Glomerular visceral epithelial cell (primary cell): ENCODE results near the gene CNGB1.
A peak's percentile ranks its signal among the peaks of the same experiment; 100 is the strongest.
"Not testable (repeated sequence)": the region's sequence is repeated elsewhere in the genome, so short reads cannot be mapped to it uniquely, and the experiment has no call there.

Source experiments
- DNase-seq: peaks from one replicate; pipeline ENCODE4 v3.0.0-alpha.2; 2016; ENCODE audit errors: extremely low spot score

CNGB1 gene

DNA sequence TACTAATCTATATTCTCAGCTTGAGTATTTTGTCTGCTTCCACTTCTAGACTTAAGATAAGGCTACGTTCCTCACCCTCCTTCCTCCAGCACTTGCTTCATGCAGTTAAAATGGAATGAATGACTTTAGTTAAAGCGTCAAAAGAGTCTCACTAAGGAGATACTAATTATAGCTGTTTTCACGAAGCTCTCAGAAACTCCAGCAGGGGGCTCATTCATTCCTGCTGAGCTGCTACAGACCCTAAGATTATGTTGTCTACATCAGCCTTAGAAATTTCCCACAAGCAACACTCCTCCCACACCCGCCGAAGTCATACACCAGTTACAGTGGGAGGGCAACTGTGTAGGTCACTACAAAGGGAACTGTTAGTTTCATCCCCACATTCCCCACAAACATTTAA, 111.6 kb downstream of the CNGB1 start:
- DNase-seq: peak; percentile 64

DNA sequence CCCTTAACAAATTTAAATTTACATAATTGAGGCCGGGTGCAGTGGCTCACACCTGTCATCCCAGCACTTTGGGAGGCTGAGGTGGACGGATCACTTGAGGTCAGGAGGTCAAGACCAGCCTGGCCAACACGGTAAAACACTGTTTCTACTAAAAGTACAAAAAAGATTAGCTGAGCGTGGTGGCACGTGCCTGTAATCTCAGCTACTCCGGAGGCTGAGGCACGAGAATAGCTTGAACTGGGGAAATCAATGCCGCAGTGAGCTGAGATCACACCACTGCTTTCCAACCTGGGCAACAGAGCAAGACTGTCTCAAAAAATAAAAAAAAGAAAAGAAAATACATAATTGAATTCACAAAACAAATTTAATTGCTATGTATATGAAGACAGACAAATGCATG, 112.3 kb downstream of the CNGB1 start:
- DNase-seq: no peak

GRCh38 chr16:57857991-57858390, 112.9 kb downstream of the CNGB1 start:
- DNase-seq: not testable (repeated sequence)

- no peak for DNase-seq
Observed at GRCh38 chr16:57855188-57855587, 115.7 kb downstream of the CNGB1 start.

DNA sequence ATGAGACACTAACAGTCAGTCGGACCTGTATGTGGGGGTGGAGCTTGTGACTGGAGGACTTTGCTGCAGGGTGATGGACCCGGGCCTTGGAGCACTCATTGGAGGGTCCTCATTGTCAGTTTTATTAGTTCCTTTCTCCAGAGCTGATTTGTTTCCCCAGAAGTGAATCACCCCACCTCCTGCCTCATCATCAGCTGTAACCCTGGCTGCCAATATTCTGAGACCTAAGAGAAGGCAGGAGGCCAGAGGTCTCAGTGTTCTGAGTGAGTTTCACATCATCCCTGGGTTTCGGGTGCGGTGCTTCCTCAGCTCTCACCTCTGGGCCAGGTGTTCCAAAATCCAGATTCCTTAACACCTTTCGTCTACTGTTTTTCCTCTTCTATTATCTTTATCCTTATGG, 118.7 kb downstream of the CNGB1 start:
- no peak for DNase-seq

GRCh38 chr16:57848181-57848580, 122.7 kb downstream of the CNGB1 start:
- DNase-seq: no peak

- not testable (repeated sequence) for DNase-seq
Observed at GRCh38 chr16:57846931-57847330, 124.0 kb downstream of the CNGB1 start.

DNA sequence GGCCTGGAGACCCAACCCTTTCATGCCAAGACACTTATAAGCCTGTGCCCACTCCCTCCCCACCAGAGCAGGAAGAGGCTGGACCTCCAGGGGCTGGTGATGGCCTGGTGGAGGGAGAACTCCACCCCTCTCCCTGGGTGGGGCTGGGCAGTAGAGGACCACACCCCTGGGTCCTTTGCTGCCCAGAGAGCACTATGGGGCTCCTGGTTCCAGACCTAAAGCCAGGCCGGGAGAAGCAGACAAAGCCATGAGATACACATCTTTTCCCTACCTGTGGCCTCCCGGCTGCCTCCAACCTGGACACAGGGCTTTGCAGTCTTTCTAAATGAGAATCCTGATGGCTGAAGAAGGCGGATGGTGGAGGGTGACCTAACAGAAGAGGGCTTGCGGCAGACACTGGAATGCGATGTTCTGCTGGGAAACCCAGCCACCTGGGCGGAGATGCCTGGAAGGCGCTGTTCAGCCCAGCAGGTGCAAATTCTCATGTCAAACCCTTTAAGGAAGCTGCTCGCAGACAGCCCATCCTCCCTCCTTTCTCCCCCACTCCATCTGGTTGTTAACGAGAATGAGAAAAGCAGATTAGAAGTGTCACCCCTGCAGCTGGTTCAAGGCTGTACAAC, 124.7 kb downstream of the CNGB1 start:
- DNase-seq: no peak

DNA sequence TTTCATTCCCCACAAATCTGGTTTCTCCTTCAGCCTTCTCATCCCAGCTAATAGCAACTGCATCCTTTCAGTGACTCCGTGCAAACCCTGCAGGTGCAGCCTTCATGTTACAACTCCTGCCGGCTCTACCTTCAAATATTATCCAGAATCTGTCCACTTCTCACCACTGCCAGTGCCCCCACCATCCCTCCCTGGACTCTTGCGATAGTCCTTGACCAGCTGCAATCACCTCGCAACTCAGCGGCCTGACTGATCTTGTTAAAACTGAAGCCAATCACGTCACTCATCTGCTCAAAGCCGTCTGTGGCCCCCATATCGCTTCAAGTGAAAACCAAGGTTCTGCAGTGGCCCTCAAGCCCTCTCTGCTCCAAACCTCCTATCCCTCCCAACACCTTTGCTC, 125.8 kb downstream of the CNGB1 start:
- DNase-seq: no peak

DNA sequence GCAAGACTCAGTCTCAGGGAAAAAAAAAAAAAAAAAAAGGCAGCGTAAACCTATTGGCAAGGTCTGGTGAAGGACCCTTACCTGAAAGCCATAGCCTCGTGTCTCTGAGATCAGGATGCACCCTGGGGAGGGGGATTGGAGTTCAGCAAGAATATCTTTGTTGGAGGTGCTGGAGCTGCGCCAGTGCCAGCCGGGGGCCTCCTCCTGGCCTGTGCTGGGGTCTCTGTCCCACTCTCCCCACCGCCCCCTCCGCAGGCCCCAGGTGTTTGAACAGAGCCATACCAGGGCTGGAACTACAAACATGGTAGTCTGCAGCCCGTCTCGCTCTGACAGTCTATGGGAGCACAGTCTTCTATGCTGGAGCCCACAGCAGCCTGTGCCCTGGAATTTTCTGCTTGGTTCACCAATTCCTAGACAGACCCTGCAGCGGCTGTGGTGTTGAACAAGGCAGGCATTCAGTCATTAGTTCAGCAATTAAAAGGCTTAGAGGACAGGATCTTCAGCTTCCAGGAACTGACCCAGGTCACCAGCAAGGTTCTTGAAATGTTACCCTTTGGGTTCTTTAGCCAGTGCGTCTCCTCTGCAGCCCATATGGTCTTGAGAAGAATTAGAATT, 126.4 kb downstream of the CNGB1 start:
- no peak for DNase-seq

DNA sequence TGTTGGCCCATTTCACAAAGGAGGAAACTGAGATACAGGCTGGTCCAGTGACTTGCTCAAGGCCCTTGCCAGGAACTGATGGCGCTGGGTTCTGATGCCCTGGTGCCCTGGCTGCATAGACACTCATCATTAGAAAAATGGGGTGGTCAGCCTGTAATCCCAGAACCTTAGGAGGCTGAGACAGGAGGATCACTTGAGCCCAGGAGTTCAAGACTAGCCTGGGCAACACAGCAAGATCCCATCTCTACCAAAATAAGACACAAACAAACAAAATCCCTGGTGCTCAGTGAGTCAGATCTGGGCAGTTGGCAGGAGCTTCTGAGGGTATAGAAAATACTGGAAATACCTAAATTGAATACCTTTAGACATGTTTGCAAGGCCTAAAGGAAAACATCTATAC, 127.5 kb downstream of the CNGB1 start:
- DNase-seq: no peak

GRCh38 chr16:57842601-57843000, 128.3 kb downstream of the CNGB1 start:
- DNase-seq: peak; percentile 51

DNA sequence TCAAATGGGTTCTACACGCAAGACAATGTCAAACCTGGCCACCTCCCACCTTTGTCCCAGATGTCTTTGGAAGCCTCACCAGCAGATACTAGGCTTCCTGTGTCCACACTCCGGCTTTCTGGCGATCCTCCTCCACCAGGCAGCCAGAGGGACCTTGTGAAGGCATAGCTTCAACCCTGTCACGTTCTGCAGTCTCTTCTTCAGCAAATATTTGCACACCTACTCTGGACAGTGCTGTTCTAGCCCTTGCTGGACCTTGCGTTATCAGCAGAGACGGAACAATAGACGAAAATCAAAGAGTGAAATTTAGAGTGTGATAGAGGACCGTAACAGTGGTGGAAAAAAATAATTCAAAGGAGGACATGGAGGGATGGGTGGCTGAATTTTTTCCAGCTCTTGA, 130.1 kb downstream of the CNGB1 start:
- no peak for DNase-seq

DNA sequence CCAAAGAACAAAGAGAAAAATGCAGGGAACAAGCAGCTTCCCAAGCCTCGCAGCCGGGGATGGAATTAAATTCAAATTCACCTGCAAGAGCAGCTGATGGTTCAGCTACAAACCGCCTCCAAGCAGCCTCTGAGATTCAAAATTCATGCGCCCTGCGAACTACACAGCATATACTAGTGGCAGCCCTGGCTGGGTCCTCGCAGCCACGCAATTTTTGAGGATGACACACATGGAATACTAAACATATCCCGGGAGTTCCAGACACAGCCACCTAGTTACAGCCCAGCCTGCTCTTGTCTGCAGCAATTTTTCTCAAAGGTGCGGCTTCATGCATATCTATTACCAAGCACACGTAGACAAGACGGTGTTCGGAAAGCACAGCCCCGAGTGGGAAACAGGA, 132.8 kb downstream of the CNGB1 start:
- no peak for DNase-seq

DNA sequence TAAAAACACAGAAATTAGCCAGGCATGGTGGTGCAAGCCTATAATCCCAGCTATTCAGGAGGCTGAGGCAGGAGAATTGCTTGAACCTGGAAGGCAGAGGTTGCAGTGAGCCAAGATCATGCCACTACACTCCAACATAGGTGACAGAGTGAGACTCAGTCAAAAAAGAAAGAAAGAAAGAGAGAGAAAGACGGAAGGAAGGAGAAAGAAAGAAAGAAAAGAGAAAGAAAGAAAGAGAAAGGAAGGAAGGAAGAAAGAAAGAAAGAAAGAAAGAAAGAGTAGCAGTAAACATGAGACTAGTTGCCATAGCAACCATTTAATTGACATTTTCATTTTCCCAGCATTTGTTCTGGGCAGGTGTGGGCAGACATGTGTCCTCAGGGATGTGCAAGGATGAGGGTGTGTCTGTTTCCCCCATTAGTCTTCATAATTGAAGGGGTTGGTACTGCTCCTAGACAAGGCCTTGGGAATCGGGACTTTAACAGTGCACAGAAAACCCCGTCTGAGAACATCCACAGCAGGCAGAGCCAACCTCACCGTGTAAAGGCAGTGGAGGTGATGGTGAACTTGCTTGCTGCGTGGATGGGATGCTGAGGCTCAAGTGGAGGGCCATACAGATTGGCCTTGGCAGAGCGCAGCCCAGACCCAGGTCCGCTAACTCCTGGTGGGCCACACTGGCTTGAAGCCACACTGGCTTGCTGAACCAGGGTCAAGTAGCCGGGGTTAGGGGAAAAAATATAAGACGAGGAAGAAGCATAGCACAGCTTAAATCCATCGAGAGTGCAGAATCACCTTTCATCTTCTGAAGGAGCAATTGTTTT, 133.4 kb downstream of the CNGB1 start:
- no peak for DNase-seq

GRCh38 chr16:57835439-57835838, 135.5 kb downstream of the CNGB1 start:
- peak; percentile 65 for DNase-seq

DNA sequence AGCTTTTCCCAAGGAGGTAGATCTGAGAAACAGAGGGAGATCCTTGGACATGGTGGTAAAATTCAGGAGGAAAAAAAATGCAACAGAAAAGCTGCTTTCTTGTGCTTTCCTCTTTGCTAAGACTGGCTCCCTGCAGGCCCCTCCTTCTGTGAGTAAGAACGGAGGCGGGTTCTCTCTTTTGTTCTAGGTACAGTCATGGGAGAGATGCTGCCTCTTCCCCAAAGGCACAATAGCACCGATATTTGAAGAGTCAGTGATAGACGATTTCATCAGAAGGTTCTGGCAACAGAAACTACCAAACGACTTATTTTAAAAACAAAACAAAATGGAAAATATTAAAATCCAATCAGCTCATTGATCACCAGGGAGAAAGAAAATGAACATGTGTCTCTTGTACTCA, 136.0 kb downstream of the CNGB1 start:
- DNase-seq: no peak
